ENCODE measurements around the gene P2RX2.
A peak's percentile ranks its signal among the peaks of the same experiment; 100 is the strongest.
"Not testable (repeated sequence)": the region's sequence is repeated elsewhere in the genome, so short reads cannot be mapped to it uniquely, and the experiment has no call there.

P2RX2 gene

GRCh38 chr12:132595183-132595582 is 23.4 kb upstream of the P2RX2 start:
- H3K4me3 ChIP-seq (ENCODE audit: low read depth, low read length): no peak overlapping the region
- no peak for TF ChIP-seq CTCF (IDR thresholded peaks at IDR 0.05; ENCODE audit: borderline replicate concordance, insufficient read depth, low read depth, low read length)

GRCh38 chr12:132596016-132596415 is 22.6 kb upstream of the P2RX2 start:
- no peak for TF ChIP-seq CTCF (IDR thresholded peaks at IDR 0.05; ENCODE audit: borderline replicate concordance, insufficient read depth, low read depth, low read length)
- no peak overlapping the region for H3K4me3 ChIP-seq (ENCODE audit: low read depth, low read length)

- TF ChIP-seq CTCF (IDR thresholded peaks at IDR 0.05; ENCODE audit: borderline replicate concordance, insufficient read depth, low read depth, low read length): no peak
- H3K4me3 ChIP-seq (ENCODE audit: low read depth, low read length): peak overlapping the region; percentile 49
Measured at GRCh38 chr12:132597333-132598316, 21.0 kb upstream of the P2RX2 start.

GRCh38 chr12:132599502-132599901 is 19.1 kb upstream of the P2RX2 start:
- H3K4me3 ChIP-seq (ENCODE audit: low read depth, low read length): not testable (repeated sequence)

GRCh38 chr12:132600048-132601032 is 18.2 kb upstream of the P2RX2 start:
- H3K4me3 ChIP-seq (ENCODE audit: low read depth, low read length): peak overlapping the region; percentile 33
- peak; percentile 56 for TF ChIP-seq CTCF (IDR thresholded peaks at IDR 0.05; ENCODE audit: borderline replicate concordance, insufficient read depth, low read depth, low read length)

GRCh38 chr12:132601171-132601883 is 17.2 kb upstream of the P2RX2 start:
- TF ChIP-seq CTCF (IDR thresholded peaks at IDR 0.05; ENCODE audit: borderline replicate concordance, insufficient read depth, low read depth, low read length): no peak
- H3K4me3 ChIP-seq (ENCODE audit: low read depth, low read length): no peak overlapping the region

Measured in GM12875 (cell line).